Gastrocnemius medialis (tissue), 4 donors: ENCODE measurements around the gene HOXC11.

Experiments
- POLR2A ChIP-seq, 2 donors: fragments of 450-650 bp; IDR thresholded peaks; one replicate each; pipeline ENCODE4 v1.6.1; 2017; ENCODE audit warnings: antibody characterized with exemption in 2 of 2, mild to moderate bottlenecking in 2 of 2, moderate library complexity in 2 of 2
- TF ChIP-seq, protein P1 (sequence below), 5 experiments: fragments of 450-650 bp in 3 of 5; fragments of 200-600 bp in 2 of 5; sonication (generic) in 2 of 5; IDR thresholded peaks in 4 of 5; conservative IDR thresholded peaks in 1 of 5; 1 replicate in 4 of 5; 2 replicates in 1 of 5; pipeline ENCODE4 v1.5.1; 2016 to 2019; ENCODE audit warnings: antibody characterized with exemption in 5 of 5, mild to moderate bottlenecking in 3 of 5, moderate library complexity in 3 of 5

GRCh38 chr12:53960187-53961024 is 12.5 kb upstream of the HOXC11 start:
- TF ChIP-seq, protein P1, sequence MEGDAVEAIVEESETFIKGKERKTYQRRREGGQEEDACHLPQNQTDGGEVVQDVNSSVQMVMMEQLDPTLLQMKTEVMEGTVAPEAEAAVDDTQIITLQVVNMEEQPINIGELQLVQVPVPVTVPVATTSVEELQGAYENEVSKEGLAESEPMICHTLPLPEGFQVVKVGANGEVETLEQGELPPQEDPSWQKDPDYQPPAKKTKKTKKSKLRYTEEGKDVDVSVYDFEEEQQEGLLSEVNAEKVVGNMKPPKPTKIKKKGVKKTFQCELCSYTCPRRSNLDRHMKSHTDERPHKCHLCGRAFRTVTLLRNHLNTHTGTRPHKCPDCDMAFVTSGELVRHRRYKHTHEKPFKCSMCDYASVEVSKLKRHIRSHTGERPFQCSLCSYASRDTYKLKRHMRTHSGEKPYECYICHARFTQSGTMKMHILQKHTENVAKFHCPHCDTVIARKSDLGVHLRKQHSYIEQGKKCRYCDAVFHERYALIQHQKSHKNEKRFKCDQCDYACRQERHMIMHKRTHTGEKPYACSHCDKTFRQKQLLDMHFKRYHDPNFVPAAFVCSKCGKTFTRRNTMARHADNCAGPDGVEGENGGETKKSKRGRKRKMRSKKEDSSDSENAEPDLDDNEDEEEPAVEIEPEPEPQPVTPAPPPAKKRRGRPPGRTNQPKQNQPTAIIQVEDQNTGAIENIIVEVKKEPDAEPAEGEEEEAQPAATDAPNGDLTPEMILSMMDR (IDR thresholded peaks at IDR 0.05 in 4 of 5, conservative IDR thresholded peaks at IDR 0.05 in 1 of 5), result no peak
- TF ChIP-seq POLR2A (IDR thresholded peaks at IDR 0.05), result no peak
